ENCODE measurements around the gene ADGRV1. TPM values are rescaled to one million over a fixed set of nuclear protein-coding genes. Genes with fewer than 3 reads are reported as not detected.

Gene ADGRV1
- total RNA-seq, 1 donor from 2014 or later = 0.99 TPM

DNA sequence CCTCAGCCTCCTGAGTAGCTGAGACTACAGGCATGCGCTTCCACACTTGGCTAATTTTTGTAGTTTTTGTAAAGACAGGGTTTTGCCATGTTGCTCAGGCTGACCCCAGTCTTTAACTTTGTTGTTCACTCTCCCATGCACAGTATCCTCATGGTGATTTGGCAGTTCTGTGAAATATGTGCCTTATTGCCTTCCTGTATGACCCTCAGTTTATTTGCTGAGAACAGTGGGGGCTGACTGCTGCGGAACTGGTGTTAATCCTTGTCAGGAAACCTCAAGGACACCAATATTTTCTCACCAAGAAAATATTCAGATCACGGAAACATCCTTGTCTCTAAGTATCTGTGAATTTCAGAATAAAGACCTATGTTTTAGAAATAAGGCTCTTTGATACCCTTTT, 536.7 kb downstream of the ADGRV1 start:
- DNase-seq (ENCODE audit: extremely low spot score, unreplicated experiment) = no peak
- no peak overlapping the region for H3K4me3 Mint-ChIP-seq (ENCODE audit: unreplicated experiment)
- H3K27ac Mint-ChIP-seq (ENCODE audit: unreplicated experiment) = no peak overlapping the region
- H3K36me3 Mint-ChIP-seq (ENCODE audit: unreplicated experiment) = no peaks in the 10 kb centered on the region
- no peaks in the 10 kb centered on the region for H3K4me1 Mint-ChIP-seq (ENCODE audit: unreplicated experiment)
- H3K27me3 Mint-ChIP-seq (ENCODE audit: unreplicated experiment) = peaks cover 6% of the 10 kb centered on the region
- TF ChIP-seq CTCF (IDR thresholded peaks at IDR 0.05) = no peak
- no peaks in the 10 kb centered on the region for H3K9me3 Mint-ChIP-seq (ENCODE audit: unreplicated experiment)

GRCh38 chr5:91095786-91096385, 537.3 kb downstream of the ADGRV1 start:
- Mint-ChIP-seq H3K27ac (ENCODE audit: unreplicated experiment) (no peak overlapping the region), H3K27me3 (ENCODE audit: unreplicated experiment) (peaks cover 4% of the 10 kb centered on the region), H3K36me3 (ENCODE audit: unreplicated experiment) (no peaks in the 10 kb centered on the region), H3K4me1 (ENCODE audit: unreplicated experiment) (no peaks in the 10 kb centered on the region), H3K9me3 (ENCODE audit: unreplicated experiment) (no peaks in the 10 kb centered on the region), H3K4me3 (ENCODE audit: unreplicated experiment) (no peak overlapping the region)
- TF ChIP-seq CTCF (IDR thresholded peaks at IDR 0.05) = no peak
- DNase-seq (ENCODE audit: extremely low spot score, unreplicated experiment) = no peak

DNA sequence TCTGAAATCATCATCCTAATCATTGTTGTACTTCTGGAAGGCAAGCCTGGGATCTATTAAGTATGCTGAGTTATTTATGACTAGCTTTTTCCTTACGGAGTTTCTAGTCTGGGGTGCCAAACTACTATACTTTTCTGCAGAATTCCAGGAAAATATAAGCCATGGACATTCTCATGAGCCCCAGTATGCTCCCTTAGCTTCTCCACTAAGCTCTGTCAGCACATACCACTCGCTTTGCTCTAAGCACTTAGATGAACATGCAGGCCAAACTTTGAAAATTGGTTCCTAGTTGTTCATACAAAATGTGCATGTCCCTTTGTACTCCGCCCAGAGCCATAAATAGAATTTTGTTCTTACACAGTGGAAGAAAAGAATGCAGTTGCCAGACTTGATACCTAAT, 539.9 kb downstream of the ADGRV1 start:
- Mint-ChIP-seq H3K4me1 (ENCODE audit: unreplicated experiment) (no peaks in the 10 kb centered on the region), H3K36me3 (ENCODE audit: unreplicated experiment) (no peaks in the 10 kb centered on the region), H3K9me3 (ENCODE audit: unreplicated experiment) (no peaks in the 10 kb centered on the region), H3K27ac (ENCODE audit: unreplicated experiment) (no peak overlapping the region), H3K27me3 (ENCODE audit: unreplicated experiment) (no peaks in the 10 kb centered on the region), H3K4me3 (ENCODE audit: unreplicated experiment) (no peak overlapping the region)
- no peak for DNase-seq (ENCODE audit: extremely low spot score, unreplicated experiment)
- no peak for TF ChIP-seq CTCF (IDR thresholded peaks at IDR 0.05)

DNA sequence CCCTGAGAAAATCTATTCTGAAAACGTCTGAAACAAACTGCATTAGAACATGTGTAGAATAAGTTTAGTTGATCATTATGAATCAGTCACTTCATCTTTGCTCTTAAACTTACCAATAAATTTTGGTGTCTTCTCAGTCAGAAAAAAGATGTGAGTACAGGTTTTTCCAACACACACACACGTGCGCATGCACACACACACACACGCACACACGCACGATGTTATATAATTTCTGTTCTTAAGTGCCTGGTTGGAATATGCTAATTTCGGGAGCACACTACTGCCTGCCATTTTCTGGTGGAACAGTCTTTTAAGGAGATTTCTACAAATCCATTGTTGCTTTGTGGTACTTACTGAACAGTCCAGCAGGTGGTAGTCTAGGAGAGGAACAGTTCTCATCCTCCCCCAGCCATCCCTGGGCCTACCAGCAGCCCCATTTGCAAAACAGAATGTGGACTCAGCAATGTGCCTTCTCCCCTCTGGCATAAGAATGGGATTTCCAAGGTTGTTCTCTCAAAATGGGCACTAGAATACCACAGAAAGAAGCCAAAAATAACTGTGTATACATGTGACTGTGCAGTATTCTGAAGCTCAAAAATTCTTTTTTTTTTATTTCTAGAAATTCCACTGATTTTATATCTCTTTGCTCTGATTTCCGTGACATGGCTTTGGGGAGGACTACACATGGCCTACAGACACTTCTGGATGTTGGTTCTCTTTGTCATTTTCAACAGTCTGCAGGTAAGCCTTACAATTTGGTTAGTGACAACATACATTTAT, 543.2 kb downstream of the ADGRV1 start:
- H3K27me3 Mint-ChIP-seq (ENCODE audit: unreplicated experiment) = no peaks in the 10 kb centered on the region
- DNase-seq (ENCODE audit: extremely low spot score, unreplicated experiment) = peak; percentile 88
- H3K9me3 Mint-ChIP-seq (ENCODE audit: unreplicated experiment) = peaks cover 6% of the 10 kb centered on the region
- no peak overlapping the region for H3K4me3 Mint-ChIP-seq (ENCODE audit: unreplicated experiment)
- H3K36me3 Mint-ChIP-seq (ENCODE audit: unreplicated experiment) = no peaks in the 10 kb centered on the region
- TF ChIP-seq CTCF (IDR thresholded peaks at IDR 0.05) = peak; percentile 81
- H3K4me1 Mint-ChIP-seq (ENCODE audit: unreplicated experiment) = no peaks in the 10 kb centered on the region
- no peak overlapping the region for H3K27ac Mint-ChIP-seq (ENCODE audit: unreplicated experiment)

- Mint-ChIP-seq H3K4me3 (ENCODE audit: unreplicated experiment) (no peak overlapping the region), H3K27ac (ENCODE audit: unreplicated experiment) (no peak overlapping the region), H3K9me3 (ENCODE audit: unreplicated experiment) (peaks cover 6% of the 10 kb centered on the region), H3K36me3 (ENCODE audit: unreplicated experiment) (no peaks in the 10 kb centered on the region), H3K27me3 (ENCODE audit: unreplicated experiment) (no peaks in the 10 kb centered on the region), H3K4me1 (ENCODE audit: unreplicated experiment) (no peaks in the 10 kb centered on the region)
- no peak for DNase-seq (ENCODE audit: extremely low spot score, unreplicated experiment)
- no peak for TF ChIP-seq CTCF (IDR thresholded peaks at IDR 0.05)
Observed at GRCh38 chr5:91103353-91104061, 544.9 kb downstream of the ADGRV1 start.
